Smooth muscle cell (in vitro differentiated cells): ENCODE measurements around the gene ABLIM2. TPM values are rescaled to one million over a fixed set of nuclear protein-coding genes. Genes with fewer than 3 reads are reported as not detected.

Experiments
- DNase-seq: peaks from one replicate; lab custom pipeline; 2025; ENCODE audit not compliant: unreplicated experiment; lab: John Stamatoyannopoulos, UW
- H2AFZ ChIP-seq: fragments of 200-600 bp; sonication (generic); 2 replicates; pipeline ENCODE4 v1.6.0; 2016; ENCODE audit warnings: antibody characterized with exemption, low read depth, mild to moderate bottlenecking
- H3F3A ChIP-seq: fragments of 200-600 bp; sonication (generic); 2 replicates; pipeline ENCODE4 v1.6.0; 2017; ENCODE audit warnings: antibody characterized with exemption, low read depth
- H3K27ac ChIP-seq: fragments of 200-600 bp; sonication (generic); 2 replicates; pipeline ENCODE4 v1.5.1; 2016; ENCODE audit warnings: low read depth, mild to moderate bottlenecking
- H3K27me3 ChIP-seq: fragments of 200-600 bp; sonication (generic); 2 replicates; pipeline ENCODE4 v1.6.1; 2016; ENCODE audit warnings: low read depth, mild to moderate bottlenecking
- H3K36me3 ChIP-seq: fragments of 200-600 bp; sonication (generic); 2 replicates; pipeline ENCODE4 v1.5.1; 2016; ENCODE audit warnings: low read depth
- H3K4me1 ChIP-seq: fragments of 200-600 bp; sonication (generic); 2 replicates; pipeline ENCODE4 v1.5.1; 2016; ENCODE audit warnings: low read depth
- H3K4me2 ChIP-seq: fragments of 200-600 bp; sonication (generic); 2 replicates; pipeline ENCODE4 v1.6.0; 2016; ENCODE audit warnings: mild to moderate bottlenecking
- H3K4me3 ChIP-seq: fragments of 200-600 bp; sonication (generic); 2 replicates; pipeline ENCODE4 v1.5.1; 2016; ENCODE audit warnings: mild to moderate bottlenecking
- H3K79me2 ChIP-seq: fragments of 200-600 bp; sonication (generic); 2 replicates; pipeline ENCODE4 v1.6.0; 2016; ENCODE audit warnings: low read depth, mild to moderate bottlenecking
- H3K9ac ChIP-seq: fragments of 200-600 bp; sonication (generic); 2 replicates; pipeline ENCODE4 v1.6.0; 2016; ENCODE audit warnings: low read depth
- H3K9me3 ChIP-seq: fragments of 200-600 bp; sonication (generic); replicated peaks from 2 replicates; pipeline ENCODE4 v1.5.1; 2016; ENCODE audit warnings: low read depth
- H4K20me1 ChIP-seq: fragments of 200-600 bp; sonication (generic); 2 replicates; pipeline ENCODE4 v1.6.0; 2016; ENCODE audit warnings: low read depth
- WGBS: methylation state at CpG from one replicate; pipeline ENCODE4 v1.1.7; 2016; ENCODE audit warnings: low lambda C conversion rate; 5-methylcytosine and 5-hydroxymethylcytosine counted together
- polyA plus RNA-seq: library from polyadenylated mRNA; unstranded; fragments of >200 nt; fragmentation: Nextera tagmentation; extraction: Ambion mirVana; gene quantifications from 2 replicates; pipeline ENCODE4 v1.2.1, GENCODE V29; 2016
- total RNA-seq: library from RNA; depleted of rRNA; stranded (reverse); fragments of >200 nt; gene quantifications from 2 replicates; pipeline ENCODE4 v1.2.3, GENCODE V29; 2014
- TF ChIP-seq, protein P1 (sequence below): fragments of 200-600 bp; sonication (generic); IDR thresholded peaks from 2 replicates; pipeline ENCODE4 v1.5.1; 2017; ENCODE audit warnings: borderline replicate concordance, mild to moderate bottlenecking, antibody characterized with exemption; ENCODE audit not compliant: insufficient read depth, poor library complexity, severe bottlenecking

Gene ABLIM2
- total and polyA plus RNA-seq, 2 experiments from 2014 or later = 0.08 TPM; not detected in 1

DNA sequence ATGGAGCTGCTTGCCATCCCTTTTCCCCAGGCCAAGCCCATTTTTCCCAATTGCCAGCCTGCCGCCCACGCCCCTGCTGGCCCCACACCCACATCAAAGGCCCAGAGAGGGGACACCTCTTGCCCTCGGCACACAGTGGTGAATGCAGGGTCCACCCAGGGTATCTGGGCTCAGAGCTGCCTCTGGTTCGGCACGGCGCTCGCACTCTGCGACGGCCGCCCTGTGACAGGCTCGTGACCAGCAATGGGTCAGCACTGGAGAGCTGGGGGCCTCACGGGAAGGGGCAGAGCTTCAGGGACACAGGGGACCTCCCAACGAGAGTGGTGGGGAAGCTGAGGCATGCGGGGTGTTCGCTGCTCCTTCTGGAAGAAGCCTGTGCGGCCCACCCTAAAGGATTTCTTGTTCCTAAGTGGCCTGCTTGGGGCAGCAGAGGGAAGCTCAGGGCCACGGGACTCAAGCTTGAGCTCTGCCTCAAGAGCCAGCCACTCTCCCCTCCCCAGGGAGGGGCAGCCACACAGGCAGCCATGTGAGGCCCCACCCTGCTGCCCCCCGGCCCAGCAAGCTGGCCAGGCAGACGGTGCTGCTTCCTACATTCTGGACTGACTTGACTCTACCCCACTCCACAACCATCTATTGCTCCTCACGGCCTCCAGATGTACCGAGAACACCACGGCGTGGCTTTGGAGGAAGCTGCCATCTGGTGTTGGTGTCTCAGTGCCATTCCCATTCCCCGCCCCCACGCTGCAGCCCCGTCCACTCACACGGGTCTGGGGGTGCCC is 73.7 kb downstream of the ABLIM2 start:
- H3K4me2 ChIP-seq = no peak overlapping the region
- no peaks in the 10 kb centered on the region for H4K20me1 ChIP-seq
- no peaks in the 10 kb centered on the region for H3F3A ChIP-seq
- H3K9ac ChIP-seq = no peak overlapping the region
- DNase-seq = no peak
- H3K4me1 ChIP-seq = no peaks in the 10 kb centered on the region
- no peaks in the 10 kb centered on the region for H3K9me3 ChIP-seq
- no peak overlapping the region for H3K4me3 ChIP-seq
- TF ChIP-seq, protein P1, sequence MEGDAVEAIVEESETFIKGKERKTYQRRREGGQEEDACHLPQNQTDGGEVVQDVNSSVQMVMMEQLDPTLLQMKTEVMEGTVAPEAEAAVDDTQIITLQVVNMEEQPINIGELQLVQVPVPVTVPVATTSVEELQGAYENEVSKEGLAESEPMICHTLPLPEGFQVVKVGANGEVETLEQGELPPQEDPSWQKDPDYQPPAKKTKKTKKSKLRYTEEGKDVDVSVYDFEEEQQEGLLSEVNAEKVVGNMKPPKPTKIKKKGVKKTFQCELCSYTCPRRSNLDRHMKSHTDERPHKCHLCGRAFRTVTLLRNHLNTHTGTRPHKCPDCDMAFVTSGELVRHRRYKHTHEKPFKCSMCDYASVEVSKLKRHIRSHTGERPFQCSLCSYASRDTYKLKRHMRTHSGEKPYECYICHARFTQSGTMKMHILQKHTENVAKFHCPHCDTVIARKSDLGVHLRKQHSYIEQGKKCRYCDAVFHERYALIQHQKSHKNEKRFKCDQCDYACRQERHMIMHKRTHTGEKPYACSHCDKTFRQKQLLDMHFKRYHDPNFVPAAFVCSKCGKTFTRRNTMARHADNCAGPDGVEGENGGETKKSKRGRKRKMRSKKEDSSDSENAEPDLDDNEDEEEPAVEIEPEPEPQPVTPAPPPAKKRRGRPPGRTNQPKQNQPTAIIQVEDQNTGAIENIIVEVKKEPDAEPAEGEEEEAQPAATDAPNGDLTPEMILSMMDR = no peak
- no peak overlapping the region for H3K27ac ChIP-seq
- no peak overlapping the region for H2AFZ ChIP-seq
- H3K27me3 ChIP-seq = peaks cover 6% of the 10 kb centered on the region
- no peaks in the 10 kb centered on the region for H3K36me3 ChIP-seq
- H3K79me2 ChIP-seq = no peaks in the 10 kb centered on the region
- WGBS = 95% methylated on average over 25 of the region's 27 CpGs

DNA sequence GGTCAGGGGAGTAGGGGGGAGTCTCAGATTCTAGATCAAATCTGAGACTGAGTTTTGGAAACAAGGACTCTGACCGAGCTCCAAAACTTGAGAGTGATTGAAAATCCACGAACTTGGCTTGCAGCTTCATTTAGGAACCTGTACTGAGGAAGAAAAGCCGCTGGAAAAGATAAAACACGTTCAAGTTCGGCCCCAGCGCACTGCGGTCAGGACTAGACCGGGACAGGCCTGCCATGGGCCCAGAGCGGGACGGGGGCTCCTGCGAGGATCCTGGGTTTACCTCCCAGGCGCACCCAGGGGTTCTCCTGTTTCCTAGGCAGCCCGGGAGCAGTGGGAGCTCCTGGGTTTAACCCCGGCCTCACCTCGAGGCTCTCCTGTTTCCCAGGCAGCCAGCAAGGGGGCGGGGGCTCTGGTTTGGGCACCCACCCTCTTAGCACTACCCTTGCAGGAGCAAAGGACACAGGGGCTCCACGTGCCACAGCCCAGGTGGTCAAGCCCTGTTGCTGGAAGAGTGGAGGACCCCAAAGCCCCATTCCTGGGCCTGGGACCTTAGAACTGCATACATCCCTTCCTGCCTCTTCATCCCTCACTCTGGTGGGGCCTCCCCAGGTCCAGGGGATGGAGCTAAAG is 74.5 kb downstream of the ABLIM2 start:
- no peaks in the 10 kb centered on the region for H3K79me2 ChIP-seq
- no peaks in the 10 kb centered on the region for H3K4me1 ChIP-seq
- DNase-seq = no peak
- no peaks in the 10 kb centered on the region for H3K9me3 ChIP-seq
- peaks cover 6% of the 10 kb centered on the region for H3K27me3 ChIP-seq
- no peaks in the 10 kb centered on the region for H4K20me1 ChIP-seq
- no peak overlapping the region for H3K4me2 ChIP-seq
- no peak overlapping the region for H3K27ac ChIP-seq
- no peaks in the 10 kb centered on the region for H3K36me3 ChIP-seq
- 95% methylated on average over 17 of the region's 17 CpGs for WGBS
- no peak overlapping the region for H2AFZ ChIP-seq
- no peak overlapping the region for H3K9ac ChIP-seq
- TF ChIP-seq, protein P1 = no peak
- H3F3A ChIP-seq = no peaks in the 10 kb centered on the region
- H3K4me3 ChIP-seq = no peak overlapping the region

DNA sequence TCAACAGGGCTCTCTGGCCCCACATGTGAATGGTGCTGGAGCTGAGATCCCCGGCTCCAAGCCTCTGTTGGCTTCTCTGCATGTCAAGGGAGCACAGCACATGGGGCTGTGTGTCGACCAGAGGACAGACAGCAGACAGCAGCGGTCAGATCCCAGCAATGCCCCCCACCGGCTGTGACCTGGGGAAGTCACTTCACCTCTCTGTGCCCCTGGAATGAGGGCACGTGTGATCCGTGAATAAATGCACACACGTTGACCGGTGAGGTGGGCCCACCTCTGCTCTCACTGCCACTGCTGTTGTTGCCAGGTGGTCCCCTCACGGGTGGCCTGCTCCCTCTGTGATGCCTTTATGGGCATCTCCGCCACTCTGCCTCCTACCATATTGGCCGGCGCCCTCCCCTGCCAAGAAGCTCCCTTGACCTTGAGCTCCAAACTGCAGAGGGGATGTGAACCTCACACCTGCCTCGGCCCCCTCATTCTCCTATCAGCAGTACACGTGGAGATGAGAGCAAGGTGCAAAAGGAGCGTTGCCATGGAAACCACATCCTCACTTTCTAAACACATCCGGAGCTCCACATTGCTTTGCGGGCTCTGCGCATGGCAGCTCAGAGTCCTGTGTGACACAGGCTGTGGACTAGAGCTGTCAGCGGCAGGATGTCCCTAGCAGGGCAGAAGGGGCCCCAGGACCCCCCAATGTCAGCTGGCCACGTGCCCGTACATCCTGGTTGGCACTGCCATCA is 75.4 kb downstream of the ABLIM2 start:
- no peaks in the 10 kb centered on the region for H4K20me1 ChIP-seq
- DNase-seq = no peak
- H3K79me2 ChIP-seq = no peaks in the 10 kb centered on the region
- H3K27ac ChIP-seq = no peak overlapping the region
- H3K9me3 ChIP-seq = no peaks in the 10 kb centered on the region
- H3K27me3 ChIP-seq = peaks cover 6% of the 10 kb centered on the region
- WGBS = 91% methylated on average over 21 of the region's 21 CpGs
- no peaks in the 10 kb centered on the region for H3K36me3 ChIP-seq
- H3K4me3 ChIP-seq = no peak overlapping the region
- H2AFZ ChIP-seq = no peak overlapping the region
- TF ChIP-seq, protein P1 = no peak
- H3F3A ChIP-seq = no peaks in the 10 kb centered on the region
- H3K4me2 ChIP-seq = no peak overlapping the region
- H3K9ac ChIP-seq = no peak overlapping the region
- H3K4me1 ChIP-seq = no peaks in the 10 kb centered on the region
